SK-N-SH treated with all-trans-retinoic acid at 6 μM for 48 hours (cell line): ENCODE results near the gene ADGRF5.

Experiments
- ATAC-seq: fragments of 200-7000 bp; cut with Tn5 transposase; 3 replicates; pipeline ENCODE4 v1.9.1; 2020; ENCODE audit warnings: mild to moderate bottlenecking, moderate library complexity
- ARNTL ChIP-seq: fragments of 450-650 bp; formaldehyde crosslinking; IDR thresholded peaks from 2 replicates; pipeline ENCODE4 v1.5.0; 2020; ENCODE audit warnings: low read depth, mild to moderate bottlenecking, moderate library complexity, borderline replicate concordance
- BACH2 ChIP-seq: fragments of 250-450 bp; sonication (Bioruptor Pico); IDR thresholded peaks from 2 replicates; pipeline ENCODE4 v1.9.0; 2021; ENCODE audit warnings: mild to moderate bottlenecking, borderline replicate concordance
- CSDC2 ChIP-seq: fragments of 250-450 bp; sonication (Bioruptor Pico); IDR thresholded peaks from 2 replicates; pipeline ENCODE4 v1.5.0; 2020; ENCODE audit warnings: mild to moderate bottlenecking, moderate library complexity
- ESRRG ChIP-seq: fragments of 250-450 bp; sonication (Bioruptor Pico); IDR thresholded peaks from 2 replicates; pipeline ENCODE4 v1.6.1; 2021; ENCODE audit warnings: mild to moderate bottlenecking
- GLIS3 ChIP-seq: fragments of 250-450 bp; sonication (Bioruptor Pico); IDR thresholded peaks from 2 replicates; pipeline ENCODE4 v1.5.0; 2020; ENCODE audit warnings: mild to moderate bottlenecking, moderate library complexity
- ISL1 ChIP-seq: fragments of 250-450 bp; sonication (Bioruptor Pico); IDR thresholded peaks from 2 replicates; pipeline ENCODE4 v2.1.2; 2022; ENCODE audit warnings: mild to moderate bottlenecking, moderate library complexity
- OSR1 ChIP-seq: fragments of 250-450 bp; sonication (Bioruptor Pico); IDR thresholded peaks from 2 replicates; pipeline ENCODE4 v1.8.0; 2022; ENCODE audit warnings: moderate library complexity, mild to moderate bottlenecking, inconsistent platforms
- RARB ChIP-seq: fragments of 250-450 bp; sonication (Bioruptor Pico); IDR thresholded peaks from 2 replicates; pipeline ENCODE4 v1.8.0; 2021; ENCODE audit warnings: mild to moderate bottlenecking, moderate library complexity
- SNAI2 ChIP-seq: fragments of 250-450 bp; sonication (Bioruptor Pico); IDR thresholded peaks from 2 replicates; pipeline ENCODE4 v1.5.0; 2020; ENCODE audit warnings: mild to moderate bottlenecking, moderate library complexity
- TCF4 ChIP-seq: fragments of 250-450 bp; sonication (Bioruptor Pico); IDR thresholded peaks from 2 replicates; pipeline ENCODE4 v1.8.0; 2021; ENCODE audit warnings: mild to moderate bottlenecking, moderate library complexity, borderline replicate concordance
- TOX ChIP-seq: fragments of 250-450 bp; sonication (Bioruptor Pico); IDR thresholded peaks from 2 replicates; pipeline ENCODE4 v1.8.0; 2021; ENCODE audit warnings: mild to moderate bottlenecking, moderate library complexity, borderline replicate concordance
- ZC3H10 ChIP-seq: fragments of 250-450 bp; sonication (Bioruptor Pico); IDR thresholded peaks from 2 replicates; pipeline ENCODE4 v1.5.1; 2021; ENCODE audit warnings: mild to moderate bottlenecking, moderate library complexity
- ZFP3 ChIP-seq: fragments of 250-450 bp; sonication (Bioruptor Pico); IDR thresholded peaks from 2 replicates; pipeline ENCODE4 v1.5.0; 2020; ENCODE audit warnings: mild to moderate bottlenecking, moderate library complexity
- ZFP30 ChIP-seq: fragments of 450-650 bp; formaldehyde crosslinking; IDR thresholded peaks from 2 replicates; pipeline ENCODE4 v1.5.0; 2022; ENCODE audit warnings: mild to moderate bottlenecking, moderate library complexity
- ZNF70 ChIP-seq: fragments of 450-650 bp; formaldehyde crosslinking; IDR thresholded peaks from 2 replicates; pipeline ENCODE4 v1.5.0; 2020; ENCODE audit warnings: mild to moderate bottlenecking, moderate library complexity
- ZNF8 ChIP-seq: fragments of 450-650 bp; formaldehyde crosslinking; IDR thresholded peaks from 2 replicates; pipeline ENCODE4 v1.5.0; 2020; ENCODE audit warnings: mild to moderate bottlenecking, moderate library complexity
- TF ChIP-seq, protein P1 (sequence below): fragments of 250-450 bp; sonication (Bioruptor Pico); IDR thresholded peaks from 2 replicates; pipeline ENCODE4 v1.8.0; 2020; ENCODE audit warnings: mild to moderate bottlenecking, moderate library complexity, borderline replicate concordance
- TF ChIP-seq, protein P2 (sequence below): fragments of 250-450 bp; sonication (Bioruptor Pico); IDR thresholded peaks from 2 replicates; pipeline ENCODE4 v1.5.1; 2020; ENCODE audit warnings: low read depth, mild to moderate bottlenecking, moderate library complexity
- TF ChIP-seq, protein P3 (sequence below): fragments of 250-450 bp; sonication (Bioruptor Pico); IDR thresholded peaks from 2 replicates; pipeline ENCODE4 v1.8.0; 2021; ENCODE audit warnings: low read depth, mild to moderate bottlenecking, moderate library complexity, borderline replicate concordance
- TF ChIP-seq, protein P4 (sequence below): fragments of 250-450 bp; sonication (Bioruptor Pico); IDR thresholded peaks from 2 replicates; pipeline ENCODE4 v1.5.0; 2020; ENCODE audit warnings: mild to moderate bottlenecking, moderate library complexity
- TF ChIP-seq, protein P5 (sequence below): fragments of 250-450 bp; sonication (Bioruptor Pico); IDR thresholded peaks from 2 replicates; pipeline ENCODE4 v1.5.1; 2021; ENCODE audit warnings: mild to moderate bottlenecking, moderate library complexity

ADGRF5 gene

DNA sequence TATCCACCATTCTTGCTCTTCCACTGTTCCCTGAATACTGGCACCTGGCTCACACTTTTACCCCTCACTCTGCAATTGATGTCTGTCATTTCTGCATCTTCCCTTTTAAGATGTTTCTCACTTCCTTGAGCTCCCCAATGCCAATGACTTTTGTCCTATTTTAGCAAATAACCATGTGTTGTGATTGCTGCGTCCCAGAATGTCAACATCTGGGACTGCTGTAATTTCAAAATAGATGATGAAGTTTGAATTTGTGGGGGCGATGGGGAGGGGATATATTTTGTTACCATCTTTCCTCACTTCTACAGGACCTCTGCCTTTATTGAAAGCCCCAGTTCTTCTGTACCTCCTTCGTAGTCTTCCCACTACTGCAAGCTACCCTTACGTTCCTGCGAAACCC is 40.0 kb upstream of the ADGRF5 start:
- no peak for ATAC-seq

DNA sequence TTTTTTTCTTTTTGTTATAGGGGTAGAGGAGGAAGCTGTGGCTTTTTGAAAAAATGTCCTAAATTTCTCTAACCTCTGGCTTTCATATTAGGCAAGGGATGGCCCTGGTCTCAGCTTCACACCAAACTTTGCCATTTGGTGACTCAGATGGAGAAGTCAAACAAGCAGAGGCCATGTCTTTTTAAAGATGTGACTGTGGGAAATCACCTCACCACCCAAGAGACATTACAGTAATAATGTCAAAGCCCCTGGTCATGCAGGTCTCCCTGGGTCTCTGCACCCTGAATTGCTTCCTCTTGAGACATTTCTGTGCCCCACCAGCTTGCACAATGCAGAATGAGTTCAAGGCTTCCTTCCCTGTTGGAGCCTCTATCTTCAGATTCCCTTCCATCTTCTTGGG is 39.5 kb upstream of the ADGRF5 start:
- TF ChIP-seq, protein P1, sequence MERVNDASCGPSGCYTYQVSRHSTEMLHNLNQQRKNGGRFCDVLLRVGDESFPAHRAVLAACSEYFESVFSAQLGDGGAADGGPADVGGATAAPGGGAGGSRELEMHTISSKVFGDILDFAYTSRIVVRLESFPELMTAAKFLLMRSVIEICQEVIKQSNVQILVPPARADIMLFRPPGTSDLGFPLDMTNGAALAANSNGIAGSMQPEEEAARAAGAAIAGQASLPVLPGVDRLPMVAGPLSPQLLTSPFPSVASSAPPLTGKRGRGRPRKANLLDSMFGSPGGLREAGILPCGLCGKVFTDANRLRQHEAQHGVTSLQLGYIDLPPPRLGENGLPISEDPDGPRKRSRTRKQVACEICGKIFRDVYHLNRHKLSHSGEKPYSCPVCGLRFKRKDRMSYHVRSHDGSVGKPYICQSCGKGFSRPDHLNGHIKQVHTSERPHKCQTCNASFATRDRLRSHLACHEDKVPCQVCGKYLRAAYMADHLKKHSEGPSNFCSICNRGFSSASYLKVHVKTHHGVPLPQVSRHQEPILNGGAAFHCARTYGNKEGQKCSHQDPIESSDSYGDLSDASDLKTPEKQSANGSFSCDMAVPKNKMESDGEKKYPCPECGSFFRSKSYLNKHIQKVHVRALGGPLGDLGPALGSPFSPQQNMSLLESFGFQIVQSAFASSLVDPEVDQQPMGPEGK (CRISPR knock-in tag): no peak
- TF ChIP-seq ZNF8 (CRISPR knock-in tag) (no peak), TOX (CRISPR knock-in tag) (no peak), BACH2 (CRISPR knock-in tag) (no peak), ZFP3 (CRISPR knock-in tag) (no peak), ZC3H10 (no peak), SNAI2 (CRISPR knock-in tag) (no peak), ESRRG (no peak), GLIS3 (CRISPR knock-in tag) (no peak), ZFP30 (CRISPR knock-in tag) (no peak), RARB (CRISPR knock-in tag) (no peak), ISL1 (CRISPR knock-in tag) (no peak), ARNTL (CRISPR knock-in tag) (no peak), CSDC2 (CRISPR knock-in tag) (no peak), OSR1 (CRISPR knock-in tag) (no peak)
- TF ChIP-seq, protein P2, sequence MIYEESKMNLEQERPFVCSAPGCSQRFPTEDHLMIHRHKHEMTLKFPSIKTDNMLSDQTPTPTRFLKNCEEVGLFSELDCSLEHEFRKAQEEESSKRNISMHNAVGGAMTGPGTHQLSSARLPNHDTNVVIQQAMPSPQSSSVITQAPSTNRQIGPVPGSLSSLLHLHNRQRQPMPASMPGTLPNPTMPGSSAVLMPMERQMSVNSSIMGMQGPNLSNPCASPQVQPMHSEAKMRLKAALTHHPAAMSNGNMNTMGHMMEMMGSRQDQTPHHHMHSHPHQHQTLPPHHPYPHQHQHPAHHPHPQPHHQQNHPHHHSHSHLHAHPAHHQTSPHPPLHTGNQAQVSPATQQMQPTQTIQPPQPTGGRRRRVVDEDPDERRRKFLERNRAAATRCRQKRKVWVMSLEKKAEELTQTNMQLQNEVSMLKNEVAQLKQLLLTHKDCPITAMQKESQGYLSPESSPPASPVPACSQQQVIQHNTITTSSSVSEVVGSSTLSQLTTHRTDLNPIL: no peak
- TF ChIP-seq, protein P3, sequence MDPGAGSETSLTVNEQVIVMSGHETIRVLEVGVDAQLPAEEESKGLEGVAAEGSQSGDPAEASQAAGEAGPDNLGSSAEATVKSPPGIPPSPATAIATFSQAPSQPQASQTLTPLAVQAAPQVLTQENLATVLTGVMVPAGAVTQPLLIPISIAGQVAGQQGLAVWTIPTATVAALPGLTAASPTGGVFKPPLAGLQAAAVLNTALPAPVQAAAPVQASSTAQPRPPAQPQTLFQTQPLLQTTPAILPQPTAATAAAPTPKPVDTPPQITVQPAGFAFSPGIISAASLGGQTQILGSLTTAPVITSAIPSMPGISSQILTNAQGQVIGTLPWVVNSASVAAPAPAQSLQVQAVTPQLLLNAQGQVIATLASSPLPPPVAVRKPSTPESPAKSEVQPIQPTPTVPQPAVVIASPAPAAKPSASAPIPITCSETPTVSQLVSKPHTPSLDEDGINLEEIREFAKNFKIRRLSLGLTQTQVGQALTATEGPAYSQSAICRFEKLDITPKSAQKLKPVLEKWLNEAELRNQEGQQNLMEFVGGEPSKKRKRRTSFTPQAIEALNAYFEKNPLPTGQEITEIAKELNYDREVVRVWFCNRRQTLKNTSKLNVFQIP (CRISPR knock-in tag): no peak
- TF ChIP-seq, protein P4, sequence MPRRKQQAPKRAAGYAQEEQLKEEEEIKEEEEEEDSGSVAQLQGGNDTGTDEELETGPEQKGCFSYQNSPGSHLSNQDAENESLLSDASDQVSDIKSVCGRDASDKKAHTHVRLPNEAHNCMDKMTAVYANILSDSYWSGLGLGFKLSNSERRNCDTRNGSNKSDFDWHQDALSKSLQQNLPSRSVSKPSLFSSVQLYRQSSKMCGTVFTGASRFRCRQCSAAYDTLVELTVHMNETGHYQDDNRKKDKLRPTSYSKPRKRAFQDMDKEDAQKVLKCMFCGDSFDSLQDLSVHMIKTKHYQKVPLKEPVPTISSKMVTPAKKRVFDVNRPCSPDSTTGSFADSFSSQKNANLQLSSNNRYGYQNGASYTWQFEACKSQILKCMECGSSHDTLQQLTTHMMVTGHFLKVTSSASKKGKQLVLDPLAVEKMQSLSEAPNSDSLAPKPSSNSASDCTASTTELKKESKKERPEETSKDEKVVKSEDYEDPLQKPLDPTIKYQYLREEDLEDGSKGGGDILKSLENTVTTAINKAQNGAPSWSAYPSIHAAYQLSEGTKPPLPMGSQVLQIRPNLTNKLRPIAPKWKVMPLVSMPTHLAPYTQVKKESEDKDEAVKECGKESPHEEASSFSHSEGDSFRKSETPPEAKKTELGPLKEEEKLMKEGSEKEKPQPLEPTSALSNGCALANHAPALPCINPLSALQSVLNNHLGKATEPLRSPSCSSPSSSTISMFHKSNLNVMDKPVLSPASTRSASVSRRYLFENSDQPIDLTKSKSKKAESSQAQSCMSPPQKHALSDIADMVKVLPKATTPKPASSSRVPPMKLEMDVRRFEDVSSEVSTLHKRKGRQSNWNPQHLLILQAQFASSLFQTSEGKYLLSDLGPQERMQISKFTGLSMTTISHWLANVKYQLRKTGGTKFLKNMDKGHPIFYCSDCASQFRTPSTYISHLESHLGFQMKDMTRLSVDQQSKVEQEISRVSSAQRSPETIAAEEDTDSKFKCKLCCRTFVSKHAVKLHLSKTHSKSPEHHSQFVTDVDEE (CRISPR knock-in tag): no peak
- TF ChIP-seq, protein P5, sequence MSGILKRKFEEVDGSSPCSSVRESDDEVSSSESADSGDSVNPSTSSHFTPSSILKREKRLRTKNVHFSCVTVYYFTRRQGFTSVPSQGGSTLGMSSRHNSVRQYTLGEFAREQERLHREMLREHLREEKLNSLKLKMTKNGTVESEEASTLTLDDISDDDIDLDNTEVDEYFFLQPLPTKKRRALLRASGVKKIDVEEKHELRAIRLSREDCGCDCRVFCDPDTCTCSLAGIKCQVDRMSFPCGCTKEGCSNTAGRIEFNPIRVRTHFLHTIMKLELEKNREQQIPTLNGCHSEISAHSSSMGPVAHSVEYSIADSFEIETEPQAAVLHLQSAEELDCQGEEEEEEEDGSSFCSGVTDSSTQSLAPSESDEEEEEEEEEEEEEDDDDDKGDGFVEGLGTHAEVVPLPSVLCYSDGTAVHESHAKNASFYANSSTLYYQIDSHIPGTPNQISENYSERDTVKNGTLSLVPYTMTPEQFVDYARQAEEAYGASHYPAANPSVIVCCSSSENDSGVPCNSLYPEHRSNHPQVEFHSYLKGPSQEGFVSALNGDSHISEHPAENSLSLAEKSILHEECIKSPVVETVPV (CRISPR knock-in tag): no peak
- TF ChIP-seq, all 23 proteins: peak for 0

More for the DNA sequence above, 40.0 kb upstream of the ADGRF5 start:
- TF ChIP-seq ESRRG: no peak

DNA sequence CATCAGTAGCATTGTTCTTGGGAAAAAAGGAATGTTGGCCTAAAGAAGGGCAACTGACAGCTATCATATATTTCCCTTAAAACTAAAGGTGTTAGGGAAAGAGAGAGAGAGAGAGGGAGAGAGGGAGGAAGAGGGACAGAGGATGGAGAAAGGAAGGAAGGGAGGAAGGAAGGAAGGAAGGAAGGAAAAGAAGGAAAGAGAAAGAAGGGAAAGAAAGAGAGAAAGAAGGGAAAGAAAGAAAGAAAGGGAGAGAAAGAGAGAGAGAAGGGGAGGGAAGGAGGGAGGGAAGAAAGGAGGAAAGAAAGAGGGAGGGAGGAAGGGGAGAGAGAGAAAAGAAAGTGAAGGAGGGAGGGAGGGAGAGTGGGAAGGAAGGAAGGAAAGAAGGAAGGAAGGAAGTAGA is 37.7 kb upstream of the ADGRF5 start:
- no peak for ATAC-seq
- TF ChIP-seq, protein P1 (CRISPR knock-in tag): no peak
- no peak for TF ChIP-seq CSDC2 (CRISPR knock-in tag)
- TF ChIP-seq ZFP3 (CRISPR knock-in tag): no peak
- TF ChIP-seq ZNF8 (CRISPR knock-in tag): no peak
- no peak for TF ChIP-seq ZFP30 (CRISPR knock-in tag)
- TF ChIP-seq ZNF70 (CRISPR knock-in tag): no peak
- TF ChIP-seq TCF4 (CRISPR knock-in tag): no peak
- no peak for TF ChIP-seq RARB (CRISPR knock-in tag)
- TF ChIP-seq ISL1 (CRISPR knock-in tag): no peak
- TF ChIP-seq, all 23 proteins: peak for 0

More for the DNA sequence above, 39.5 kb upstream of the ADGRF5 start:
- no peak for ATAC-seq
